GM23248 (cell line): ENCODE measurements around the gene HAVCR1.

Source experiments
- EZH2 ChIP-seq: fragments of 200-600 bp; sonication (generic); IDR thresholded peaks from 2 replicates; pipeline ENCODE4 v1.6.1; 2018; ENCODE audit warnings: antibody characterized with exemption, mild to moderate bottlenecking; ENCODE audit not compliant: insufficient read depth, poor library complexity, severe bottlenecking
- EZH2phosphoT487 ChIP-seq: fragments of 200-600 bp; sonication (generic); IDR thresholded peaks from 2 replicates; pipeline ENCODE4 v1.6.1; 2018; ENCODE audit warnings: antibody characterized with exemption, moderate library complexity, mild to moderate bottlenecking, low read depth; ENCODE audit not compliant: insufficient read depth

- no peak for TF ChIP-seq EZH2
- no peak for TF ChIP-seq EZH2phosphoT487
Observed at GRCh38 chr5:157106630-157107461, 47.9 kb upstream of the HAVCR1 start.
